ENCODE measurements around the gene AIPL1.

The AIPL1 gene

GRCh38 chr17:6454495-6455320, 19.8 kb upstream of the AIPL1 start:
- TF ChIP-seq FOXP2 (optimal IDR thresholded peaks at IDR 0.05; ENCODE audit: borderline replicate concordance, extremely low read depth, extremely low read length, insufficient read depth) (no peak), REST (IDR thresholded peaks at IDR 0.05; ENCODE audit: insufficient read depth in 1 of 2, low read depth in 2 of 2, low read length in 2 of 2) (no peak), SIN3A (IDR thresholded peaks at IDR 0.05; ENCODE audit: borderline replicate concordance, insufficient read depth, low read length) (no peak), POLR2AphosphoS5 (IDR thresholded peaks at IDR 0.05; ENCODE audit: low read depth, low read length) (no peak), TAF1 (IDR thresholded peaks at IDR 0.05; ENCODE audit: borderline replicate concordance, insufficient read depth, low read length) (no peak)

DNA sequence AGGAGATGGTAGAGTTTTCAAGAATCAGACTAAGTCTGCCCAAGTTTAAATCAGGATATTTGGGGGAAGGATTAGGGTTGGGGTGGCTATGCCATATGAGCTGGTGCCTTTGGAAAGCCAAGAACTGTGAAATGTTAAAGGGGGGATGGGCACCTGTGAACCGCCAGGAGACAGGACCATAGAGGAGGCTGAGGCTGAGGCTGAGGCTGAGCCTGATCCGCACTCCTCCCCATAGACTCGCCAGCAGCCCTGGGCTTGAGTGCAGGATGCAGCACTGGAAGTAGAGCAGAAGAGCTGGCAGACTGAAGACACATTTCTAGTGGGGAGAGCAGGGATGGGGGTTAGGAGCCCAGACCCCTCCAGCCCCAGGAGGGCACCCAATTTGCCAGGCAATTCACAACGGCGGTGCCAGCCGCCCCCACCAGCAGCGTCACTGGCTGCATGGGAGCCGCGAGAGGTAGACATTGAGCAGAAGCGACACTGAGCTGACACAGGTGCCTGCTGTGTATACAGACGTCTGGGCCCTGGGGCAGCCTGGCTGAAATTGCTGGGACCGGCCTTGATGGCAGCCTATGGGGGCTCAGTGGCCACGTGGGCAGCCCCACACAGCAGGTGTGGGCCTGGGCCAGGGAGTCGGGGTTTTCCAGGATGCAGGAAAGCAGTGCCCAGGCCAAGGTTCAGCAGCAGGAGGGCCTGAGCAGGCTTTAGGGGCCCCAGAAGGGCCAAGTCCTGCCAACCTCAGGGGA, 18.5 kb upstream of the AIPL1 start:
- TF ChIP-seq SIN3A (IDR thresholded peaks at IDR 0.05; ENCODE audit: borderline replicate concordance, insufficient read depth, low read length) (no peak), TAF1 (IDR thresholded peaks at IDR 0.05; ENCODE audit: borderline replicate concordance, insufficient read depth, low read length) (no peak), POLR2AphosphoS5 (IDR thresholded peaks at IDR 0.05; ENCODE audit: low read depth, low read length) (no peak), FOXP2 (optimal IDR thresholded peaks at IDR 0.05; ENCODE audit: borderline replicate concordance, extremely low read depth, extremely low read length, insufficient read depth) (no peak), REST (IDR thresholded peaks at IDR 0.05; ENCODE audit: insufficient read depth in 1 of 2, low read depth in 2 of 2, low read length in 2 of 2) (no peak)

GRCh38 chr17:6452471-6453266, 17.7 kb upstream of the AIPL1 start:
- no peak for TF ChIP-seq TAF1 (IDR thresholded peaks at IDR 0.05; ENCODE audit: borderline replicate concordance, insufficient read depth, low read length)
- TF ChIP-seq POLR2AphosphoS5 (IDR thresholded peaks at IDR 0.05; ENCODE audit: low read depth, low read length) = no peak
- no peak for TF ChIP-seq SIN3A (IDR thresholded peaks at IDR 0.05; ENCODE audit: borderline replicate concordance, insufficient read depth, low read length)
- no peak for TF ChIP-seq FOXP2 (optimal IDR thresholded peaks at IDR 0.05; ENCODE audit: borderline replicate concordance, extremely low read depth, extremely low read length, insufficient read depth)
- no peak for TF ChIP-seq REST (IDR thresholded peaks at IDR 0.05; ENCODE audit: insufficient read depth in 1 of 2, low read depth in 2 of 2, low read length in 2 of 2)

DNA sequence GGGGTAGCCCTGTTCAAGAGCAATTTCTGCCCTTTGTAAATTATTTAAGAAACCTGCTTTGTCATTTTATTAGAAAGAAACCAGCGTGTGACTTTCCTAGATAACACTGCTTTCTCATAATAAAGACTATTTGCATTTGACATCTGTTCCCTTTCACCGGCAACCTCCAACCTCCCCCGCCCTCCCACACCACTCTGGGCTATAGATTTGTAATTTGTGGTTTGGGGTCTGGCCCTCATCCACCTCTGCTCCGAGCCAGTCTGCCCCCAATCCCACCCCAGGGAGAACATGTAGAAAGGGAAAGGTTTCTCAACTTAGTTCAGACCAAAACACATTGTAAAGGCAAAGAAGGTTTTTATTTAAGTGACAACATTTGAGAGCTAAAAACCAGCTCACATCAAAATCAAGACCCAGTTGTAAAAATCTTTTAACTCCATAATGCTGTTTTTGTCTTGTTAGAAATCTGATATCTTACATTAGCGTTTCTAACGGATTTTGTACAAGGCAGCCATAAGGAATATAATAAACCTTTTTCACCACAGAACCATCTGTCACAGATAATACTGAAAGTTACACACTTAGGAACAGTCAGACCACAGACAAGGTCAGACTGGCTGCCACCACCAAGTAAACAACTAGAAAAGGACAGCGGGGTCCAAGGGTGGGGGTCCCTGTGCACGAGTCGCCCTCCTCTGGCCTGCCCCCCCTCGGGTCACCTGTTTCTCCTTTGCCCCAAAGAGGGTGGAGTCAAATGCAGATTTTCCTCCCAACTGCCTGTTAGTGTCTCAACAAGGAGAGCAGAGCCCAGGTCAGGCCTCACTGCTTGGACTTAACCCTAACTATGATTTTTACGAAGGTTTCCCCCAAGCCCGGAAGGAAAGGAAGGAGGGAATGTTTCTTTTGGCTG, 16.3 kb upstream of the AIPL1 start:
- TF ChIP-seq FOXP2 (optimal IDR thresholded peaks at IDR 0.05; ENCODE audit: borderline replicate concordance, extremely low read depth, extremely low read length, insufficient read depth) (no peak), TAF1 (IDR thresholded peaks at IDR 0.05; ENCODE audit: borderline replicate concordance, insufficient read depth, low read length) (no peak), SIN3A (IDR thresholded peaks at IDR 0.05; ENCODE audit: borderline replicate concordance, insufficient read depth, low read length) (no peak), REST (IDR thresholded peaks at IDR 0.05; ENCODE audit: insufficient read depth in 1 of 2, low read depth in 2 of 2, low read length in 2 of 2) (no peak), POLR2AphosphoS5 (IDR thresholded peaks at IDR 0.05; ENCODE audit: low read depth, low read length) (no peak)
